HG03103 (cell line): ENCODE data around the gene RFNG.

ENCODE experiments used
- ATAC-seq: cut with Tn5 transposase; IDR thresholded peaks from one replicate; pipeline ENCODE4 v1.9.1; 2021; ENCODE audit warnings: low read depth; ENCODE audit not compliant: unreplicated experiment

RFNG gene

GRCh38 chr17:82059272-82060000 is 7.8 kb upstream of the RFNG start:
- no peak for ATAC-seq

- ATAC-seq = no peak
Observed at GRCh38 chr17:82058855-82059249, 7.2 kb upstream of the RFNG start.

GRCh38 chr17:82058230-82058854 is 6.7 kb upstream of the RFNG start:
- ATAC-seq = no peak

GRCh38 chr17:82056729-82057621 is 5.4 kb upstream of the RFNG start:
- ATAC-seq = no peak

- no peak for ATAC-seq
Observed at GRCh38 chr17:82055965-82056728, 4.5 kb upstream of the RFNG start.

GRCh38 chr17:82055023-82055964 is 3.7 kb upstream of the RFNG start:
- ATAC-seq = no peak

- ATAC-seq = no peak
Observed at GRCh38 chr17:82054351-82055022, 2.9 kb upstream of the RFNG start.

GRCh38 chr17:82053556-82054263 is 2.1 kb upstream of the RFNG start:
- ATAC-seq = no peak

- ATAC-seq = no peak
Observed at GRCh38 chr17:82053130-82053529, 1.5 kb upstream of the RFNG start.

- ATAC-seq = no peak
Observed at GRCh38 chr17:82052638-82053059, 1.0 kb upstream of the RFNG start.

GRCh38 chr17:82050761-82051641 is 610 bp downstream of the RFNG start:
- no peak for ATAC-seq

- ATAC-seq = no peak
Observed at GRCh38 chr17:82050152-82050760, 1.4 kb downstream of the RFNG start.

GRCh38 chr17:82049521-82049971 is 2.1 kb downstream of the RFNG start:
- no peak for ATAC-seq

GRCh38 chr17:82049106-82049505 is 2.5 kb downstream of the RFNG start:
- no peak for ATAC-seq

GRCh38 chr17:82048571-82048971 is 3.0 kb downstream of the RFNG start:
- ATAC-seq = no peak

- ATAC-seq = no peak
Observed at GRCh38 chr17:82047914-82048570, 3.6 kb downstream of the RFNG start.
